NCI-H2171 treated with DMSO at 0.1 percent for 48 hours (cell line): ENCODE data around the gene GUK1.
"Not testable (repeated sequence)": the region's sequence is repeated elsewhere in the genome, so short reads cannot be mapped to it uniquely, and the experiment has no call there.

Experiments used
- DNase-seq: peaks from one replicate; lab custom pipeline; 2025; lab: John Stamatoyannopoulos, UW

GUK1 gene

DNA sequence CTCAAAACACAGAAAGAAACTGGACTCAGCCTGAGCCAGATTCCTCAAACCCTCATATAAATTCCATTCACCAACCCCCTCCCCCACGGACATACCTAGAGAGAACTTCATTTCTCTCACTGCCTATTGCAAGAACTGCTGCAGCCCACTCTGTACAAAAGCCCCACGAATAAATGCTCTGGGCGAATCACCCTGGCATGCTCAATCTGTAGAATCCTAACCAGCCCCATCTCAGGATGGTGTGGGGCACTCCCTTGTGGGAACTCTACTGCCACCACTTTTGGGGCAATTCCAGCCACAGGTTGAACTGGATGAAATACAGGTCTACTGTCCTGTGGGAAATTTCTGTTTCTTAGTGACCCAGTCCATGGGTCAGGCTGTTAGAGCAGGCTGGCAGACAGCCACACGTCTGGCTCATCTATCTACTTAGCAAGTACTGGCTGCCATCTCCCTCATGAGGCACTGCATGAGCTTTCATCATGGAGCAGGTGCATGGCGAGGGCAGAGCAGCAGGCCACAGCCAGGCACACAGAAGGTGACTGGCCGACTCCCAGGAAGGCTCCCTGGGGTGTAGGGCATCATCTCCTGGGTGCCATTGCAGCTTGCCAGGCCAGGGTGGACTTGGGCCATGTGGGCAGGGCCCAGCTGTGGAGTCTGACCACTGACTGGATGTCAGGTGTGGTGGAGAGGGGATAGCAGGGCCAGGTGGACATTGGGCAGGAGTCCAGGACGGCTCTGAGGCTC is 35.4 kb upstream of the GUK1 start:
- DNase-seq: no peak

DNA sequence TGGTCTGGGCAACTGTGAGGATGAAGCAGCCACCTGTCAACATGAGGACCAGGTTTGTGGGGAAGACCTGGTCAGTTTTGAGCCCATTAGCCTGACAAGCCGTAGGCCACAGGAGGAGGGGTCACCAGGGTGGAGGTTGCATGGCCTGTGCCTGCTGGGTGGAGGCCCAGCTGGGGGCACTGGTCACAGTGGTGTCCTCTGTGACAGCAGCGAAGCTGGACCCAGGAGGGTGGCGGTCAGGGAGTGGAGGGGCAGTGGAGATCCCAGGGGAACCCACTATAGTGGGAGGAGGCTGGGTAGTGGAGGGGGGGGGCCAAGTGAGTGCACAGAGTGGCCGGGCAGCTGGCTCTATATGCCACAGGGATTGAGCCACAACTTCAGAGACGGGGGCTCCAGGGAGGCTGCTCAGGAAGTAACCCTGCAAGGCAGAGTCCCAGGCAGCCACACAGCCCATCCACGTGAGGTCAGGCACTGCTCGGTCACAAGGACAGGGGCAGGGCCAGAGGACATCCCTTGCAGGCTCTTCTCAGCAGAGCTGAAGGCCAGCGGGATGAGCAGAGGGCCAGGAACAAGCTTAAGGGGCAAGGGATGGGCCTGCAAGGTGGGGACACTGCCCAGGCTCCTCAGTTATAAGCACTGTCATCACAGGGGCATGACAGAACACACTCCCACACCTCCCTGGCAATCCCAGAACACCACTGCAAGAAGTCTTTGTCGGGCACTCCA is 34.6 kb upstream of the GUK1 start:
- DNase-seq: no peak

DNA sequence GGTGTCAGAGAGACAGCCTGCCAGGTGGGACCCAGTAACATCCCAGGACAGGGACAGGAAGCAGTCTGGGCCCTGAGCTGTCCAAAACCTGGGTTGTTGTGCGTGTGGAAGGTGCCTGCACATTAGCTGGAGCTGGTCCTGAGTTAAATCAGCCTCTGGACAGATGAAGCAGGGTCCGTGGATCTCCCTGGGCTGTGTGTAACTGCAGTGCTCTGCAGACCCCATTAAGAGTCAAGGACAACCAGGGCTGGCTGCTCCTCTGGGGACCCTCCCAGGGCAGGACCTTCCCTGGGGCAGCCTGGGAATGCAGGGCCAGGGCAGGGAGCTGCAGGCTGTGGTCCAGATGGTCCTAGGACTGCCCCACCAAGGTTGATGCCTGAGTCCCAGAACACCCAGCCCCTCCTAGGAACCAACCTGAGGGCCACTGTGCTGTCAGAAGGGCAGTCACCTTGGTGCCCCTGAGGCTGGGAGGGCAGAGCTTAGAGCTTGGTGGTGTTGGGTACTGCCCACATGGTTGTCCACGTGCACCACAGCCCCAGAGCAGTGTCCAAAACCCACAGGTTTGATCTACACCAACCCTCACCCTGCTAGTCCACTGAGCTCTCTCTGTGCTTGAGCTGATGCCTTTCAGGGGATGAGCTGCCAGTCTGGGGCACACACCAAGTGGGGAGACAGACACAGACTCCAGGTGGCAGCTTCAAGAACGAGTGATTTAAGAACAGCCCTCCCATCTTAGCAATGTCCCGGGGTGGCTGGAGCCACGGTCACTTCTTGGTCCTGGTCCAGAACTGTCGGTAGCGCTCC is 33.9 kb upstream of the GUK1 start:
- DNase-seq: no peak

DNA sequence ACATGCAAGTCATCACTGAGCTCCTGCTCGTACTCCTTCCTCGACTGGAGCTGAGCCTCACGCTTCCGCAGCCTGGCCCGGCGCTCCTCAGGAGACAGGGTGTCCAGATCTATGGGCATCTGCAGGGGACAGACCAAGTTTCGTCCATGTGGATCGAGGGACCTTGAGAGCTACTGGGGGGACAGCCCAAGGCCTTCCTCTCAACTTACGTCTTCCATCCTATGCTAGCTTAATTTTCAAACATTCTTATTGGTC is 33.4 kb upstream of the GUK1 start:
- DNase-seq: no peak

DNA sequence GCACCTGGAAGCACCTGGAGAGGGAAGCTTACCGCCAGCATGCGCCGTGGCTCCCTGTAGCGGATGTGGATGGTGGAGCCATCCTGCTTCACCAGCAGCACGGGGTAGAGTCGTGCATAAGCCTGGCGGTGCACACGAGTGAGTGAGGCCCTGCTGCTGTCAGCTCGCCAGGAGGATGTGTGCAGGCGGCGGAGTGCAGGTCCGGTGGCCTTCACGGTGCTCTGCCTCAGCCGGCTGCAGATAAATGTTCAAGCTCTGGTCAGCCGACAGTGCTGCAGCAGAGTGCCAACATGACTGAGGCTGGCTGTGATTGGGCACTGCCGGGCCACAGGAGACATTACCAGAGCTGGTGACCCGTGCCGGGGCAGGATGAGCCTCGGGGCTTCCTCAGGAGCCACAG is 32.4 kb upstream of the GUK1 start:
- DNase-seq: no peak

DNA sequence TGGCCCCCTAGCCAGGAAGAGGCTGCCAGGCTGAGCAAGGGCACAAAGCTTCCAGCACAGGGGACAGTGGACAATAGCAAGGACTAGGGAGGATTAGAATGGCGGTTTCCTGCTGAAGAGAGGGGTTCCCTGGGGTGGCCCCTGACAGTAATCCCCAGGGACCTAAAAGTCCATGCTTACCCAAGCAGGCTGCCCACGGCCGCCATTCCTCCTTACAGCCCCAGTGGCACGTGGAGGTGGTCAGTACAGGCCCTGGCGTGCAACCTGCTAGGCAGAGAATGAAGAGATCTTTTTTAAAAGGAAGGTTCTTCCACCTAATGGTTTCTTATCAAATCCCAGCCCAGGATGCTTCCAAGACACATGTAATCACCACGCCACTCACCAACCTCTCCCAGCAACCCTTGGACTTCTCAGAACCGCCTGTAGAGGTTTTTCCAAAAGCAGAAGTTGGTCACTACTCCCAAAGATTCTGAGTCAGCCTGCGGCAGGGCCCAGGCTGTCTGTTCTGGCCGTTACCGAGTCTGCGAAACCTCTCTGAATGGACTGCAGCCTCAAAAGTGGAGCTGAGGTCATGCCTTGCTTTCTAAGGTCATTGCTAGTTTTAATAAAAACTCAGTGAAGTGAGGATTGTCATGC is 31.9 kb upstream of the GUK1 start:
- no peak for DNase-seq

DNA sequence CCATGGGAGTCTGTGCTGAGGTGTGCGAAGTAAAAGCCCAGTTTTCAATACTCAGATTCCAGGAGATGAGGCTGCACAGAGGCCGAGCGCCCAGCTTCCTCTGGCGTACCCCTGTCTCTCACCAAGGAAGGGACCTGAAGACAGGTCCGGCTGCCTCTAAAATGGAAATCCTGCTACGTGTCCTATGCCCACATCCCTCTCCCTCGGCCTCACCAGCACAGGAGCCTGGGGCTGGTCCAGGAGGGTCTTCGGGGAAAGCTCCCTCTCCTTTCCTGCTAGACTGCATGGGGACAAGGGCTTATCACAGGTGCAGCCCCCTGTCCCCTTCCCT is 31.4 kb upstream of the GUK1 start:
- no peak for DNase-seq

DNA sequence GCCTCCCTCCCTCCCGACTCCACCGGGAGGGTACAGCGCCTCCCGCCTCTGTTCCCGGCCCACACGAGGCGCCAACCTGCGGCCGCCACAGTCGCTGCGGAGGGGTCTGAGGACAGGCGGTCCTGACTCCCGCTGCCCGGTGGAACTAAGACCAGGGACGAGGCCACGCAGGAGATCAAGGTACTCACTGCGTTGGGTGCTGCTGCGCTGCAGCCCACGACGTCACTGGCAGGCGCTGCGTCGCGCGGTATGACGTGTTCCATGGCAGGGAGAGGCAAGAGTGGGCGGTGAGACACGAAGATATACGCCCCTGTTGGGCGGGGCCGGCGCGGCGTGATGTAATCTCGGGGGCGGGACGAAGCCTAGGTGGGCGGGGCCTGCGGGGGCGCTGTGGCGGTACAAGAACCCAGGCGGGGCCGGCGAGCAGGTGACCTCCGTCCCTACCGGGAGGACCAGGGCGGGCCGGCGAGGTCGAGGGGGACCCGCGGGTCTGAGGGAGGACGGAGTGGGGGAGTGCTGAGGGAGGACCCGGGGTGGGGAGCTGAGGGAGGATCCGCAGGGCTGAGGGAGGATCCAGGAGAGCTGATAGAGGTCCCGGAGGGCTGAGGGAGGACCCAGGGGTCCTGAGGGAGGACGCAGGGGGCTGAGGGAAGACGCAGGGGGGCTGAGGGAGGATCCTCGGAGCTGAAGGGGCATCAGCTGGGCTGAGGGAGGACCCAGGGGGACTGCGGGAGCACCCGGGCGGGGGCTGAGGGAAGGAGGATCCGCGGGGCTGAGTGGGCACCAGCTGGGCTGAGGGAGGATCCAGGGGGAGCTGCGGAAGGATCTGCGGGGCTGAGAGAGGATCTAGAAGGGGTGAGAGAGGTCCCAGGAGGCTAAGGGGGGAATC is 30.8 kb upstream of the GUK1 start, which contains the start of gene MRPL55:
Gene MRPL55 (minus strand): TSS at position 227 of the 889 bp plus-strand sequence. CDS start 1,039 bp downstream, outside the sequence.
- DNase-seq: peak; percentile 91

DNA sequence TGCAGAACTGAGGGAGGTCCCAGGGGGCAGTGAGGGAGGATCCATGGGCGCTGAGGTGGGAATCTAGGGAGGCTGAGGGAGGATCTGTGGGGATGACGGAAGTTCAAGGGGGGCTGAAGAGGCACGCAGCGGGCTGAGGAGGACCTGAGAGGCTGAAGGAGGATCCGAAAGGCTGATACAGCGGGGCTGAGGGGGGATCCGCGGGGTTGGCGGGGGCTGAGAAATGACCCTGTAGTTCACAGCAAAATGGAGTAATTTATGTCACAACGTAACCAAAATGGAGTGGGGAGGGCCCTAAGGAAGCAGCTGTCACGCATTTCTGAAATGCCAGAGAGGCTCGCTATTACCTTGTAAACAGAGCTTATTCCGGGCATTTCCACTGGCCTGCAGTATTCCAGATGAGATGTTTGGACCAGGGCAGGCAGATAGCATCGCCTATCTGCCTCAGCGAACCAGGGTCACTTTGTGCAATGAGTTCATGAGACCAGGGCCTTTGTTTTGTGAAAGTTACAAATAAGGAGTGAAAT is 30.1 kb upstream of the GUK1 start:
- DNase-seq: no peak

DNA sequence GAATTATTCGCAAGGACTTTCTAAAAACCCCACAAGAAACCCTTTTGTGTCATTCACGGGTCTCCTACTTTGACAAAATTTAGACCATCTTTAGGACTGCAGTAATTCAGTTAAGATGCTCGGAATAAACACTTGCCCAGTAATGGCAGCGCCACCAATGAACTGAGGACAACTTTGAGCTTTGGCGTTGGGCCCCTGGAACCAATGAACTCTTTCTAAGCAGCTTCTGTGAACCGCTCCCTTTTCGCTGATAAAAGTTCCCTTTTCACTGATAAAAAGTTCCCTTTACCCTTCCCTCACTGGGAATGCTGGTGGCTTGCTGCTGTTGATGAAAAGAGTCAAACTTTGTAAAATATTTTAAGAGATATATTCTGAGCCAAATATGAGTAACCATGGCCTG is 29.5 kb upstream of the GUK1 start:
- DNase-seq: no peak

DNA sequence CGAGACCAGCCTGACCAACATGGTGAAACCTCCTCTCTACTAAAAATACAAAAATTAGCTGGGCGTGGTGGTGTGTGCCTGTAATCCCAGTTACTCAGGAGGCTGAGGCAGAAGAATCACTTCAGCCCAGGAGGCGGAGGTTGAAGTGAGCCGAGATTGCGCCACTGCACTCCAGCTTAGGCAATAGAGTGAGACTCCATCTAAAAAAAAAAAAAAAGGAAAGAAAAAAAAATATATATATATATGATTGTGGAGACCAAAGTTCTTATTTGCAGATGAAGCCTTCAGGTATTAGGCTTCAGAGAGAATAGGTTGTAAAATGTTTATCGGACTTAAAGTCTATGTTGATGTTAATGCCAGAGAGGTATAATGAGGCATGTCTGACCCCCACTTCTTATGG is 28.8 kb upstream of the GUK1 start:
- not testable (repeated sequence) for DNase-seq

DNA sequence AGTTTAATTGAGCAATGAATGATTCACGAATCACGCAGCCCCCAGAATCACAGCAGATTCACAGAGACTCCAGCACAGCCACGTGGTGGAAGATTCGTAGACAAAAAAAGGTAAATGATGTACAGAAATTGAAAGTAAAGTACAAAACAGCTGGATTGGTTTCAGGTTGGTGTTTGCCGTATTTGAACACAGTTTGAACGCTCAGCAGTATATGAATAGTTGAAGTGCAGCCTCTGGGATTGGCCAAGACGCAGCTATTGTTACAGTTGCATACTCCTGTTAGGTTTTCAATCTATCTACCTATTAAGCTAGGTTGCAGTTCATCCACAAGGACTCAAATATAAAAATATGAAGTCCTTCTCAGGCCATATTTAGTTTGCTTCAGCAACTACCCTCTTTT is 27.9 kb upstream of the GUK1 start:
- DNase-seq: no peak

DNA sequence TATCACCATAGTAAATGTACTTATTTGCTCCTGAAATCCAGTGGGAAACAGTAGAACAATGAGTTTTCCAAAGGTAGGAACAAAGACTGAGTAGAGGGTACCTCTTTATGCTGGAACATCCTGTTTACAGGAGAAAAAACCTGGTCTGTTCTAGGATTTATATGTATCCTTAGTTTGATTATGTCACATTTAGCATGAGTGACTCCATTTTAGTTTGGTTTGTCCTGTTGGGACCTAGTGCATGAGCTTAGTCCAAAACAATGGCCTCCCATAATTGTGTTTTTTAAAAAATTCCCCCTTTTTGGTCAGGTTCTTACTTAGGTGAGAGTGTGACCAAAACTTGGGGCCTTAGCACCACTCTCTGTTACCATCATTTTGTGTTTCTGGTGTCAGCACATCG is 27.5 kb upstream of the GUK1 start:
- no peak for DNase-seq

DNA sequence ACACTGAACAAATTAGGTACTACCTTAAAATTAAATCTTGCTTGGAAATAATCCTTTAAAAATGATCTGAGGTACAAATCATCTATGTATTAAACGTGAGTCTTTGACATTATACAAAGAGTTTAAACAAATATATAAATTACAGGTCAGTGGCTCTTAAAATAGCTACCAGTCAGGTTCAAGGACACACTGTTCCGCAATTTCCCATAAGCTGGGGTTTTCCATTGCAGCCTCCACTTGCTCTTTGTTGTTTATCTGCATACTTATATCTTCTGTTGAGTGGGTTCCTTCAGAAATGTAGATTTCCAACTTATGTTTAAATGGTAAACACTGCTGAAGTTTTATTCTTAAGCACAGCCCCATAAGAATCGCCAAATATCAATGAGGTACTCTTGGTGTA is 25.3 kb upstream of the GUK1 start:
- no peak for DNase-seq

DNA sequence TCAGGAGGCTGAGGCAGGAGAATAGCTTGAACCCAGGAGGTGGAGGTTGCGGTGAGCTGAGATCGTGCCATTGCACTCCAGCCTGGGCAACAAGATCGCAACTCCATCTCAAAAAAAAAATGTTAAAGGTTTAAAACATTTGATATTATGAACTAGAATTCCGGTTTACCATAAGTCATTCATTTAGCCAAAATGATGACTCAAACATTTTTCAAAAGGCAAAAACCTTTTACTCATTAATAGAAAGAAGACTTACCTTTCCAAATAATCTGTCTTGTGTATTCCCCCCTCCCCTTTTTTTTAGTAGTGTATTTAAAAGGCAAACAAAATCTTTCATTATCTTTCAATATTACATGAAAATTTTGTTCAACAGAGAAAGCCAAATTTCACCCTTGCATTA is 22.7 kb upstream of the GUK1 start:
- DNase-seq: no peak

DNA sequence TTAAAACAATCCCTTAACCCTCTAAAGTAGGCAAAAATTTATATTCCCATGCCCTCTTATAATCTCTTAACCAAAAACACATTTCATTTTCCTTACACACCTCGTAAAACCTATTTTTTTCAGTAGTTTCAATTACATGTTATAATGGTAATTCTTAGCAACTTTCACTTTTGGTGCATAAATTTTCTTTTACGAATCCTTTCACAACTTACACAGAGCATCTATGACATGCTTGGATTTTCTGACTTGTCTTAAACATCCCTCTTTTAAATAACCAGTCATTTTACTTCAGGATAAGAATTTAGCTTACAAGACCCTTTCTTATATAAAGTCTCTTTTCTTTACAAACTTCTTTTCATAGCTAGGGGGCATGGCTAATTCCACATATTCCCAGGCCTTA is 22.0 kb upstream of the GUK1 start:
- no peak for DNase-seq

DNA sequence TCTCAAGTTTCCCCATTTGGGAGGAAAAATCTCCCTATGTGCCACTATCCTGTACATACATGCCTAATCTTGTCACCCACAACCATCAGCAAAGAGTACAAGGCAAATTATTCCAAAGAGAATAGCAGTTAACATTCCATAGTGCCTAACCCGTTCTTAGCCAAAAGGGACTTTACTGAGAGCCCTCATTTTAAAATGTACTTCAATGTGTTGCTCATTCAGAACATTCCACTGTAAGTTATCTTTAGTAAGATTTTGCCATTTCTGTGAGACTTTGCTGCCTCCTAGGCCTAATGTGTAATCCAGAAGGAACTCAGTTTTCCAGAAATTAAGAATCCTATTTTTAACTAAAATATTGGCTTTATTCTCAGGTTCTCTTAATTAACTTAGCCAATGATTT is 19.7 kb upstream of the GUK1 start:
- DNase-seq: no peak

DNA sequence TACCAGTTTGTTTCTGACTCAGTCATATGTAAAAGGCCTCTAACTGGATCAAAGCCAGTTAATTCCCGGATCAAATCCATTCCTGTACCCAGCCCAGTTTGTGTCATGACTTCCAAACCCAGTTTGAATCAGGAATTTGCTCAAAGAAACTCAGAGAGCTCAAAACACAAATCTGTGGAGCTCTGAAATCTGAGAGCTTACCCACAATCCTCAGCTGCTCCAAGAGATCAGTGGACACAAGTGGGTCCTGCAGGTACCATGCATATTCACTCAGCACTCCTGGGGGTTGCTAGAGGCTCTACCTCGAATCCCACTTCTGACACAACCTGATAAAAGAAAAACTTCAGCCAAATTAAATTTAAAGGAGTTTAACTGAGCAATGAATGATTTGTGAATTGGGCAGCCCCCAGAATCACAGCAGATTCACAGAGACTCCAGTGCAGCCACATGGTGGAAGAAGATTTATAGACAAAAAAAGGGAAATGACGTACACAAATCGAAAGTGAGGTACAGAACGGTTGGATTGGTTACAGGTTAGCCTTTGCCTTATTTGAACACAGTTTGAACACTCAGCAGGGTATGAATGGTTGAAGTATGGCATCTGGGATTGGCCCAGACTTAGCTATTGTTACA is 19.1 kb upstream of the GUK1 start:
- DNase-seq: no peak

DNA sequence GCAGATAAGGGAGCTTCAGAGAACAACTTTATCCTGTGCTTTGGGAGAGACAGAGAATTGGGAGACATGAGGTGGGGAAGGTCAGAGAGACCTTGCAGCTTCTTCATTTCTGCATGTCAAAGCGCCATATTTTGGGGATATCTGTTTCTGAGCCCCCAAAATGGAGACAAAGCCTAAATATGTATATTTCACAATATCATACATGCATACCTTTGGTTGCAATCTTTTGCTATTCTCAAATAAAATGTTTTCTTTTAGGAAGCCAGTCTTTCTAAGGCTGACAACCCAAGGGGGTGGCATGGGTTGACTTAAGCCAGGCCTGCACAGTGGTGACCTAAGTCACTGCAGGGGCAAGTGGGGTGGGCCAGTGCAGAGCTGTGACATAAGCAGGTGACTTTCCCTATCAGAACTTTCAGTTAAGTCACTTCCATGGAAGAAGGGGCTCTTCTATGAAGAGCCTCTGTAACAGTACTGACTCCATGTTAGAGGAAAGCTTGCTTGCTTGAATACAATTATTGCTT is 17.1 kb upstream of the GUK1 start:
- no peak for DNase-seq

DNA sequence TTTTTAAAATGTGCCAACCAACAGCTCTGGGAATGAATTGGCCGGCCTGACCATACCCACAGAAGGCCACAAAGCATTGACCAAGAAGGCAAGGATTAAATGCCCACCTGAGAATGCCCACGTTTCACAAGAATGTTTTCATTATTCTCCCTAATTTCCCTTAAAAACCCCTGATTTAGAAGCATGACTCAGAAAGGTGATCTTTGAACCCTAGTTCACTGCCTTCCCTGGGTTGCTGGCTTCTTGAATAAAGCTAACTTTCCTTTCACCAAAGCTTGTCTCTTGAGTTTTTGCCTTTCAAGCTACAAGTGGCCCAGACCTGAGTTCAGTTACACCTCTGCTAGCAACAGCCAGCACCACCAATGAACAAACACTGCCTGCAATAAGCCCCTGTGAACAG is 16.6 kb upstream of the GUK1 start:
- DNase-seq: no peak

DNA sequence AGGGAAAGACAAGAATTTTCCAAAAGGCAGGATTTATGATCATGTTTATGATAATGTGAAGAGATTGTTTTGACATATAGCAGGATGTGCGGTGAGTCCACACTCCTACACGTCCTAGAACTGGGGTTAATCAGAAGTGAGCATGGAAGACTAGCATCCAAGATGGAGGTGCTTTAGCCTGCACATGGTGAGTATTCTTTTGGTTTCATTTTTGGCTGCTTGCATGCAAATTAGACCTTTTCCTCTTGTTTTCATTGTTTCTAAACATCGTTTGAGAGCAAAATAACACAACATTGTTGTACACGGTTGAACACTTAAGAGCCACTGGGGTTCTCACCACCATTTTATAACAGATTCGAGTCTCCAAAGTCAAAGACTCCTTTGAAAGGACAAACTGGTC is 14.9 kb upstream of the GUK1 start:
- DNase-seq: no peak
